B cell (primary cell): ENCODE data around the gene WNT9B. TPM values are rescaled to one million over a fixed set of nuclear protein-coding genes. Genes with fewer than 3 reads are reported as not detected.

Source experiments
- ATAC-seq: fragments of 200-7000 bp; cut with Tn5 transposase; one replicate; pipeline ENCODE4 v1.10.0; 2021; ENCODE audit warnings: low read depth, mild to moderate bottlenecking, moderate number of reproducible peaks, moderate library complexity
- CTCF ChIA-PET: fragments of 350-600 bp; sonication (Branson Sonifier 250); formaldehyde crosslinking; loops from one replicate; lab custom pipeline; 2021; ENCODE audit warnings: antibody characterized with exemption, inconsistent platforms; lab: Charles Lee
- POLR2A ChIA-PET: fragments of 350-600 bp; sonication (Branson Sonifier 250); formaldehyde crosslinking; loops from one replicate; lab custom pipeline; 2021; ENCODE audit warnings: antibody characterized with exemption; lab: Charles Lee
- DNase-seq: peaks from one replicate; pipeline ENCODE4 v3.0.0; 2013
- H2AFZ ChIP-seq: 2 replicates; pipeline ENCODE4 v1.6.1; 2012; ENCODE audit warnings: mild to moderate bottlenecking, low read depth, low read length; ENCODE audit not compliant: insufficient read depth, poor library complexity, severe bottlenecking
- H3K27ac ChIP-seq, 2 donors: 1 replicate in 1 of 2; 2 replicates in 1 of 2; pipeline ENCODE4 v1.5.1; 2012 to 2013; ENCODE audit warnings: low read length in 2 of 2, mild to moderate bottlenecking in 2 of 2, moderate library complexity in 1 of 2
- H3K27me3 ChIP-seq, 4 experiments: fragments of 200-600 bp in 1 of 4; sonication (generic) in 1 of 4; replicated peaks in 1 of 4; 1 replicate in 2 of 4; 2 replicates in 2 of 4; pipeline versions ENCODE4 v1.6.1 to v1.7.0; 2013 to 2016; ENCODE audit warnings: low read length in 3 of 4, mild to moderate bottlenecking in 2 of 4, mixed read lengths in 1 of 4, moderate library complexity in 1 of 4; ENCODE audit not compliant: insufficient read depth in 4 of 4, control insufficient read depth in 3 of 4; ENCODE audit errors: control extremely low read depth in 1 of 4
- H3K36me3 ChIP-seq, 2 experiments: replicated peaks in 1 of 2; 1 replicate in 1 of 2; 2 replicates in 1 of 2; pipeline versions ENCODE4 v1.6.1 to v1.7.1; 2013; ENCODE audit warnings: low read length in 1 of 2; ENCODE audit not compliant: insufficient read depth in 2 of 2, control insufficient read depth in 1 of 2; ENCODE audit errors: control extremely low read depth in 1 of 2, extremely low read depth in 1 of 2
- H3K4me1 ChIP-seq, 2 donors: fragments of 200-600 bp in 1 of 2; sonication (generic) in 1 of 2; 1 replicate in 1 of 2; 2 replicates in 1 of 2; pipeline versions ENCODE4 v1.5.1 to v1.6.1; 2013 to 2017; ENCODE audit warnings: low read length in 2 of 2; ENCODE audit not compliant: control insufficient read depth in 2 of 2, insufficient read depth in 2 of 2
- H3K4me2 ChIP-seq: replicated peaks from 2 replicates; pipeline ENCODE3; 2012; ENCODE audit warnings: mild to moderate bottlenecking, low read depth, low read length; ENCODE audit not compliant: poor library complexity, severe bottlenecking
- H3K4me3 ChIP-seq, 5 experiments: fragments of 200-600 bp in 1 of 5; sonication (generic) in 1 of 5; 1 replicate in 3 of 5; 2 replicates in 2 of 5; pipeline versions ENCODE4 v1.5.1 to v1.7.0; 2011 to 2016; ENCODE audit warnings: low read length in 4 of 5, mild to moderate bottlenecking in 4 of 5, low read depth in 2 of 5, control low read depth in 1 of 5, moderate library complexity in 1 of 5; ENCODE audit not compliant: insufficient read depth in 1 of 5; ENCODE audit errors: control extremely low read depth in 1 of 5, extremely low read depth in 1 of 5
- H3K79me2 ChIP-seq: fragments of 200-600 bp; sonication (generic); one replicate; pipeline ENCODE4 v1.6.0; 2016; ENCODE audit warnings: low read length; ENCODE audit not compliant: control insufficient read depth, insufficient read depth
- H3K9ac ChIP-seq: fragments of 200-600 bp; sonication (generic); 2 replicates; pipeline ENCODE4 v1.6.1; 2017; ENCODE audit warnings: mild to moderate bottlenecking, low read length, moderate library complexity
- H3K9me3 ChIP-seq, 3 donors: one replicate each; pipeline versions ENCODE4 v1.6.1 to v1.7.1; 2013; ENCODE audit warnings: low read length in 2 of 3; ENCODE audit not compliant: control insufficient read depth in 2 of 3, insufficient read depth in 1 of 3; ENCODE audit errors: control extremely low read depth in 1 of 3
- H4K20me1 ChIP-seq: 2 replicates; pipeline ENCODE4 v1.6.0; 2012; ENCODE audit warnings: mild to moderate bottlenecking, low read length; ENCODE audit not compliant: insufficient read depth, control insufficient read depth, poor library complexity, severe bottlenecking
- H3K27ac Mint-ChIP-seq: one replicate; pipeline ENCODE4 v1.8.0; 2021; ENCODE audit warnings: mixed read lengths
- H3K27me3 Mint-ChIP-seq: one replicate; pipeline ENCODE4 v1.8.0; 2021; ENCODE audit warnings: mixed read lengths
- H3K4me1 Mint-ChIP-seq: one replicate; pipeline ENCODE4 v1.8.0; 2021; ENCODE audit warnings: mixed read lengths
- H3K4me3 Mint-ChIP-seq: one replicate; pipeline ENCODE4 v1.8.0; 2021; ENCODE audit warnings: mixed read lengths
- H3K9me3 Mint-ChIP-seq: one replicate; pipeline ENCODE4 v1.8.0; 2022; ENCODE audit warnings: mixed read lengths; ENCODE audit not compliant: insufficient read depth
- EZH2 ChIP-seq: IDR thresholded peaks from 2 replicates; pipeline ENCODE4 v1.6.1; 2012; ENCODE audit warnings: borderline replicate concordance, low read depth, mild to moderate bottlenecking, moderate library complexity, low read length; ENCODE audit not compliant: insufficient read depth, poor library complexity, severe bottlenecking
- WGBS: methylation state at CpG from one replicate; pipeline ENCODE4 v1.1.5; 2013; ENCODE audit warnings: missing lambda C conversion rate; ENCODE audit not compliant: insufficient coverage; 5-methylcytosine and 5-hydroxymethylcytosine counted together
- intact Hi-C: fragments of 100-400 bp; cut with micrococcal nuclease; formaldehyde crosslinking; loops from one replicate; pipeline ENCODE4 v1.10.0; 2022
- polyA plus RNA-seq: library from polyadenylated mRNA; depleted of rRNA; stranded (reverse); fragments of >200 nt; gene quantifications from 2 replicates; pipeline ENCODE4 v1.2.3, GENCODE V29; 2012
- total RNA-seq, 2 donors: library from RNA; stranded (reverse); fragments of 120-200 nt in 1 of 2; gene quantifications; 1 replicate in 1 of 2; 2 replicates in 1 of 2; pipeline versions ENCODE4 v1.2.3 to v1.2.4, GENCODE V29; 2013 to 2022
- TF ChIP-seq, protein P1 (sequence below): fragments of 200-600 bp; IDR thresholded peaks from one replicate; pipeline ENCODE4 v1.8.0; 2022; ENCODE audit warnings: antibody characterized with exemption, mild to moderate bottlenecking

Gene WNT9B
- total and polyA plus RNA-seq, 2 donors (not counting 1 experiment from before 2014, with no cell fraction given) = not detected

DNA sequence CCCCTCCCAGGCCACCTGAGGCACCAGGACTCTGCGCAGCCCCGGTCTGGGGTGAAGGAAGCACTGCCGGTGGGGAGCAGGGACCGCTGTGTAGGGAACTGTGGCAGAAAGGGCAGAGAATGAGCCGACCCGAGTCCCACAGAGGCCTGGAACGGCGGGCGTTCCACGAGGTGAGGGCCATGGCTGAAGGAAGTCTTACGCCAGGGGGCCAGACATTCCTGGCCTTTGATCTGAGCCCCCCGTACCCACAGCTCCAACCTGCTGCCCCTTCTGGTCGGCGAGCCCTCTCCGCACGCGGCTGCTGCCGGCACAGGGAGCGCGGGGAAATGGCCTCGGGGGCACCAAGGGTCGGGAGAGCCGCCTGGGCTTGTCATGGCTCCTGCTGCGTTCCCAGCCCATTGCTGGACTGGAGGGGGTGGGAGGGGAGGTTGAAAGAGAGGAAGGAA is 31.5 kb upstream of the WNT9B start:
- intact Hi-C loops = no loop called here

More for the DNA sequence above, 31.5 kb upstream of the WNT9B start:
- DNase-seq (peak; percentile 50), ATAC-seq (no peak)
- Histone ChIP-seq H3K9me3 (peaks cover 0 to 33% (median 0%) of the 10 kb centered on the region in 3 donors), H3K4me2 (peak overlapping the region; percentile 93), H3K4me1 (peaks cover 47 to 60% of the 10 kb centered on the region in 2 donors), H4K20me1 (no peaks in the 10 kb centered on the region), H3K9ac (peak overlapping the region; percentile 73), H3K27ac (no peak overlapping the region), H2AFZ (peak overlapping the region; percentile 75), H3K4me3 (peak overlapping the region in 4 of 5 experiments; percentile 42 to 72 (median 60)), H3K79me2 (no peaks in the 10 kb centered on the region), H3K27me3 (peaks cover 0 to 88% (median 51%) of the 10 kb centered on the region in 4 experiments), H3K36me3 (no peaks in the 10 kb centered on the region)
- H3K9me3 Mint-ChIP-seq = no peaks in the 10 kb centered on the region
- 5% methylated on average over 24 of the region's 24 CpGs for WGBS
- TF ChIP-seq, protein P1, sequence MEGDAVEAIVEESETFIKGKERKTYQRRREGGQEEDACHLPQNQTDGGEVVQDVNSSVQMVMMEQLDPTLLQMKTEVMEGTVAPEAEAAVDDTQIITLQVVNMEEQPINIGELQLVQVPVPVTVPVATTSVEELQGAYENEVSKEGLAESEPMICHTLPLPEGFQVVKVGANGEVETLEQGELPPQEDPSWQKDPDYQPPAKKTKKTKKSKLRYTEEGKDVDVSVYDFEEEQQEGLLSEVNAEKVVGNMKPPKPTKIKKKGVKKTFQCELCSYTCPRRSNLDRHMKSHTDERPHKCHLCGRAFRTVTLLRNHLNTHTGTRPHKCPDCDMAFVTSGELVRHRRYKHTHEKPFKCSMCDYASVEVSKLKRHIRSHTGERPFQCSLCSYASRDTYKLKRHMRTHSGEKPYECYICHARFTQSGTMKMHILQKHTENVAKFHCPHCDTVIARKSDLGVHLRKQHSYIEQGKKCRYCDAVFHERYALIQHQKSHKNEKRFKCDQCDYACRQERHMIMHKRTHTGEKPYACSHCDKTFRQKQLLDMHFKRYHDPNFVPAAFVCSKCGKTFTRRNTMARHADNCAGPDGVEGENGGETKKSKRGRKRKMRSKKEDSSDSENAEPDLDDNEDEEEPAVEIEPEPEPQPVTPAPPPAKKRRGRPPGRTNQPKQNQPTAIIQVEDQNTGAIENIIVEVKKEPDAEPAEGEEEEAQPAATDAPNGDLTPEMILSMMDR = no peak
- no peak for TF ChIP-seq EZH2
- POLR2A ChIA-PET = no interaction called here
- peak overlapping the region; percentile 89 for H3K4me3 Mint-ChIP-seq
- no peak overlapping the region for H3K27ac Mint-ChIP-seq
- H3K4me1 Mint-ChIP-seq = peaks cover 39% of the 10 kb centered on the region
- CTCF ChIA-PET = interaction anchor here (0.8 to 1.5 kb wide), 2 partner anchors 11 to 36 kb away, joined by 3 to 4 read pairs; no protein-coding TSS in a partner anchor
- peaks cover 59% of the 10 kb centered on the region for H3K27me3 Mint-ChIP-seq
